HG02798 (cell line): ENCODE measurements around the gene QRFP.

Source experiments
- ATAC-seq: cut with Tn5 transposase; IDR thresholded peaks from one replicate; pipeline ENCODE4 v1.9.1; 2021; ENCODE audit warnings: mild to moderate bottlenecking; ENCODE audit not compliant: unreplicated experiment, poor library complexity

The QRFP gene

DNA sequence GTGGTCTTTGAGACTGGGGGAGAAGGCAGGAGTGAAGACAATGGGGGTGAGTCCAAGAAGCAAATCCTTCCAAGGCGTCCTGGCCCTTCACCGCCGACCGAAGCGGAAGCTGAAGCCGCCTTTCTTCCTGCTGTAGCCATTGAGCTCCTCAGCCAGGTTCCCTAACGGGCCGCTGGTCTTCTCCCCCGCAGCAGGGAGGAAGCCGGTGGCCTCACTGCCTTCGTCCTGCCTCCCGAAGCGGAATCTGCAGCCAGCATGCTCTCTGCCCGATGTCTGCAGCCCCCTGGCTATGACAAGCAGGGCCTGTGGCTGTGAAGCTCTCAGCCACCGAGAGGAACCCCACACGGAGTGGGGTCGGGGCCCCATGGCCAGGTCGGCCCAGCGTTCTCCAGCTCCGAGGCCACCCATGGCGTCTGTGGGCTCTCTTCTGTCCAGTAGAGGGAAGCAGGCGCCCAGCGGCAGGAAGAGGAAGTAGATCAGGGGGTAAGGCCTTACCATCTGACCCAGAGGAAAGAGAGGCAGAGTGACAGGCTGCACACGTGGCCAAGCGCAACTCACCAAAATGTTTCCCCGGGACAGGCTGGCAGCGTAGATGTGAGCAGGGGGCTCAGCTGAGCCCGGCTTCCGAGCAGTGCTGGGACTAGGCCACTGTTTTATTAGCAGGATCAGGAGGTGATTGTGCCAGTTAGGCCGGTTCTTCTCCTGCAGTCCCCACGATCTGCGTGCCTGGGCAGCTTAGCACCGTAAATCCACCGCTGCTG lies 3.1 kb downstream of the QRFP start:
- no peak for ATAC-seq

DNA sequence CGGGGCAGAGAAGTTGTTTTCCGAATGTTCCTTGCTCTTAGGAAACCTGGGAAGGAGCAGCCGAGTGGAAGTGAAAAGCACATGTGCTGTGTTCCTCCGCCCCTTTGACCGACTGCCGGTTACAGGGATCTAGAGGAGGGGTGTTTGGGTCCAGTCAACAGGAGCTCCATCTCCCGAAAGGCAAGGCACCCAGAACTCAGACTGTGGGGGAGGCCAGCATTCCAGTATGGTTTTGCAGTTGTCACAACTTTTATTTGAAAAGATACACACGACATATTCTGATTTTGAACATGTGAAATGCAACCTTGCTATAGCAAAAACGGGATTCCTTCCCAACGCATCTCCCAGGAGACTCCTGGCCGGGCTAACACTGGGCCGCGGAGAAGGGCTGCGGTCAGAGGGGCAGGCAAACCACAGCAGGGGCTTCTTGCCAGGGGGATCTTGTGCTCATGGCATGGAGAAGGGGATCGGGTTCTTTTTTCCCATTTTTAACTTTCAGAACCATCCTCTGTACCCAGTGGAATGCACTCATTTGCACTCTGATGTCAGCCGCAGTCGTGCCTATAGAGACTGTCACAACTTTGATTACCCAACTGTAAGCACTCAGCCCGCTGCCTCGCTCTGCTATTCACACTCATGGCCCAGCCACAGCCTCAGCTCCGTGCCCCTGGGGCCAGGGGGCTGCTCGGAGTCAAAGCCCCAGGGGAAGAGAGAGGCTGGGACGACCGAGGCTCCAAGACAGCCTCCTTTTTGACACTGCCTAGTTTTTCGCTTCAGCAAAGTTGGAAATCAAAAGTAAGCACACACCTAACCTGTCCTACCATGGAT lies 3.9 kb downstream of the QRFP start:
- no peak for ATAC-seq

DNA sequence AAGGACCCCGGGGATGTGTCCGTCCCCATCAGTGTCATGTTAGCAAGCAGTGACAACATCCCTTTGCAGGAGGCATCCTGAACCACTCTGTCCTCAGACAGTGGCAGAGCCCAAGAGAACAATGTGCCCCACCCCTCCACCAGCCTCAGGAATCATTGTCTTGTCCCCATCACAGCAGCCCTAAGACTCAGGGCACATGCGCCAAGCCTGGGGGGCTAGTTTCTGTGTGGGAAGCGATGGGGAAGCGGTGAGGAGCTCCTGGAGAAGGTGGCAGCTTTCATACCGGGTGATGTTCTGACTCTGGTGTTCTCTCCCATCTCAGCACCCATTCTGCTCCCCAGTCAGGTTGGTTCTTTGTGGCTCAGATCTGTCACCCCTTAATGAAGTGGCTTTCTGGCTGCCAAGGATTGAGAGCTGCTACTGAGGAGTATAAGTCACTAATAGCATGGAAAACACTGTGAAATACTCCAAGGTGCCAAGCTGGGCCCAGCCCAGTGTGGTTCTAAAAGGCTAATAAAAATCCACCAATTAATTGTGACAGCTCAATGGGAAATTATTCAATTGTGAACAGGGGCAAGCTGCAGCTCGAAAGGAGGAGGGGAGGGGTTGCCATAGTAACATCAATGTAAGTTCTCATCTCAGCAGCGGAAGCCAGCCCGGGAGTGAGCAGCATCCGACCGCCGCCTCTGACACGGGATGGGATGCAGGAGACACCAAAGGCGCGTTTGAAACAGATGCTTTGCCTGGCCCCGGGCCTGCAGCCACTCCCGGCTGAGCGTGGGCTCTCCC lies 4.7 kb downstream of the QRFP start:
- no peak for ATAC-seq

DNA sequence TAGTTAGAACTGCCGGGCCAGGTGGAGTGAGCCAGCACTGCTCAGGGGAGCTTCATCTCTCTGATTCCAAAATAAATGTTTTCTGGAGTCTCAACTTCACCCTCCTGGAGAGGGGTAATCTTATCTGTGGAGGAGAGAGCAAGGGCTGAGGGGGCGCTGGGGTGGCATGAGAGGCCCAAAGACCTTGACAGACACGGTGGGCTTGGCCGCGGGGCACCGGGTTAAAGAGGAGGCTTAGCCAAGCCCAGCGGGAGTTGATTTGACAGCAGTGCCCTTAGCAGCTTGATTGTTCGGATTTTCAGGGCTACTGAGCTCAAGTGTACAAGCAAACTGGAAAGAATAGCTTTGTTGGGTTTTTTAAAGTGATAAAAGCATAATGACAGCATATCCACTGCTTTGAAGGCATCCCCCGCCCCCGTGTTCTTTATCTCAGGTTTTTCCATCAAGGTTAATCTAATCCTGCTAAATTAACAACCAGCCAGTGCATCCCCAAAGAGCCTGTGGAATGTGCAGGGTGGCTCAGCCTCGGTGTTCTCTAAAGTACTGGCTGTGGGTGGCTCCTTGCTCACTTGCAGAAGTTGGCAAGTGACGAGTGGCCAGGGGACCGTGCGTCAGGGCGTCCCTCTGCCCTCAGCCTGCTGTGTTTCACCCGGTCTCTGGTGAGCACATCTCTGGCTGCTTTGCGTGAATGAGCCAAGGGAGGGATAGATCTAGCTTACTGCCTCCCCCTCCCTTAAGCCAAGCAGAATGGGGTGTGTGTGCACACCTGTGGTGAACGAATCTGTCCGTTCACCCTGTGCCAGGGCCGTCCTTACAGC lies 5.5 kb downstream of the QRFP start:
- ATAC-seq: no peak

DNA sequence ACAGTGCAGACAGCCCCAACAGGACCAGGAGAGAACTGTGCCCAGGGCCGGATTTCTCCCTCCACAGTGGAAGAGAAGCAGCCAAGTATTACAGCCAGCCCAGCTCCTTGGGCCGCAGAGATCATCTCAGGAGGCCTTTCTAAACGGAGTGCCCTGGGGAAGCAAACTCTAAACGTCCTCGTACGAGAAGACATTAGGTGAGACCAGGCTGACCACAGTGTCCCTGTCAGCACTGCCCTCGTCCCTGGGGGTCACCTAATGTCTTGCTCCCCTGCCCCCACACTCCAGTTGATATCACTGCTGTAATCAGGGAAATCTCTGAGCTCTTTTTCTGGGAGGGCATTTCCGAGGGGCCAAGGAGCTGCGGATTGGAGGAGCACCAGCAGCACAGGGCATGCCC lies 6.5 kb downstream of the QRFP start:
- no peak for ATAC-seq

DNA sequence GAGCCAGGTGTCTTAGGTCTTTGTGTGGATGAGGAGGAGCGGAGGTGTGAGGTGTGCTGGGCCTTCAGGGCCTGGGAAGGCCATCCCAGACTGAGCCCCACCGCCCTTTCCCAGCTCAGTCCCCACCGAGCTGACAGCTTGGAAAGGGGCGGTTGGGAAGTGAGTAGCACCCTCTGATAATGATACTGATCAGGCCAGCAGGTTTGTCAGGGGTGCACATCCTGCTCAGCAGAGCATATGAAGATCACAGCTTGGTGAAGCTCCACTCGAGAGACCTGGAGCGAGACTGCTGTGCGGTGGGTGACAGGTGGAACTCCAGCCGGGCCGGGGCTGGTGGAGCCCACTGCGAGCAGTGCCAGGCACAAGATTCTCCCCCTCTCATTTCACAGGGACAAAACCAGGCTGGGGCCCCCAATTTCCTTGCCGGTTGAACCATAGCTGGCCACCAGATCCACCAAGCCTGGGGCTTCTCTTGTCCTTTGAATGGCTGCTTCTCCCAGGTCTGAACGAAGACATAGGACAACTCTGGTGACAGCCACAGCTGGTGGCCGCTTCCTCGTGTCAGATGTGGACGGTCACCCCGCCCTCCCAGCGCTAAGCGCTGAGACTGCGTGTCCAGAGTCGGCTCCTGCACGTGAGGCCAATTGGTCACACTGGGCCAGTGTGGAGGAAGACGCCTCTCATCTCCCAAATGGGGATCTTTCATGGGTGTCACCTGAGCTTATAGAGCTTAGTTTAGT lies 8.3 kb downstream of the QRFP start:
- ATAC-seq: no peak

DNA sequence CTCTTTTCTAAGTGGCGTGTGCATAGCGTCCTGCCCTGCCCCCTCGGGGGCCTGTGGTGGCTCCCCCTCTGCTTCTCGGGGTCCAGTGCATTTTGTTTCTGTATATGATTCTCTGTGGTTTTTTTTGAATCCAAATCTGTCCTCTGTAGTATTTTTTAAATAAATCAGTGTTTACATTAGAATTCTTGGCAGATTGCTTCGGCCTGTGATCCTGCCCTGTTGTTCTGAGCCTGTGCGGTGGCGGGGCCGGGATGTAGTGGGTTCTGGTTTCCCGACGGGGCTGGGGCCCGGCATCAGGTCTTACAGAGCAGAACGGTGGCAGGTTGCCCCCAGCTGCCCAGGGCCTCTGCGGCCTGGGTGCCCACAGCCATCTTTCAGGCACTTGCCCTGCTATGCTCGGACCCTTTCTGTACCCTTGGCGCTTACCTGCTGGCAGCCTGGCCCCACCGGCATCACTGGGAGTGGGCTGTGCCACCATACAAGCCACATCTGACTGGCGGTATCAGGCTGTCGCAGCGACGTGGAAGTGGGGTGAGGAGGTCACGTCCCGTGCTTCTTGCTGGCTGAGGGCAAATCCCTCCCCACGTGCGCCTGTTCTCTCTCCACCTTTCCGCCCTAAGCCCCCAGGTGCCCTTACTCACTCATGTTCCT lies 9.0 kb downstream of the QRFP start:
- ATAC-seq: no peak

DNA sequence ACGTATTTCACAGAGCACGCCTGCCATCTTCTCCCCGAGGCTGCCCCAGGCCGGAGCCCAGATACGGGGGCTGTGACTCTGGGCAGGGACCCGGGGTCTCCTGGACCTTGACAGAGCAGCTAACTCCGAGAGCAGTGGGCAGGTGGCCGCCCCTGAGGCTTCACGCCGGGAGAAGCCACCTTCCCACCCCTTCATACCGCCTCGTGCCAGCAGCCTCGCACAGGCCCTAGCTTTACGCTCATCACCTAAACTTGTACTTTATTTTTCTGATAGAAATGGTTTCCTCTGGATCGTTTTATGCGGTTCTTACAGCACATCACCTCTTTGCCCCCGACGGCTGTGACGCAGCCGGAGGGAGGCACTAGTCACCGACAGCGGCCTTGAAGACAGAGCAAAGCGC lies 9.6 kb downstream of the QRFP start:
- no peak for ATAC-seq

DNA sequence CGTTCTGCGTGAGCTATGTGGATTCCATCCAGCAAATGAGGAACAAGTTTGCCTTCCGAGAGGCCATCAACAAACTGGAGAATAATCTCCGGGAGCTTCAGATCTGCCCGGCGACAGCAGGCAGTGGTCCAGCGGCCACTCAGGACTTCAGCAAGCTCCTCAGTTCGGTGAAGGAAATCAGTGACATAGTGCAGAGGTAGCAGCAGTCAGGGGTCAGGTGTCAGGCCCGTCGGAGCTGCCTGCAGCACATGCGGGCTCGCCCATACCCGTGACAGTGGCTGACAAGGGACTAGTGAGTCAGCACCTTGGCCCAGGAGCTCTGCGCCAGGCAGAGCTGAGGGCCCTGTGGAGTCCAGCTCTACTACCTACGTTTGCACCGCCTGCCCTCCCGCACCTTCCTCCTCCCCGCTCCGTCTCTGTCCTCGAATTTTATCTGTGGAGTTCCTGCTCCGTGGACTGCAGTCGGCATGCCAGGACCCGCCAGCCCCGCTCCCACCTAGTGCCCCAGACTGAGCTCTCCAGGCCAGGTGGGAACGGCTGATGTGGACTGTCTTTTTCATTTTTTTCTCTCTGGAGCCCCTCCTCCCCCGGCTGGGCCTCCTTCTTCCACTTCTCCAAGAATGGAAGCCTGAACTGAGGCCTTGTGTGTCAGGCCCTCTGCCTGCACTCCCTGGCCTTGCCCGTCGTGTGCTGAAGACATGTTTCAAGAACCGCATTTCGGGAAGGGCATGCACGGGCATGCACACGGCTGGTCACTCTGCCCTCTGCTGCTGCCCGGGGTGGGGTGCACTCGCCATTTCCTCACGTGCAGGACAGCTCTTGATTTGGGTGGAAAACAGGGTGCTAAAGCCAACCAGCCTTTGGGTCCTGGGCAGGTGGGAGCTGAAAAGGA lies 10.9 kb downstream of the QRFP start:
- no peak for ATAC-seq

DNA sequence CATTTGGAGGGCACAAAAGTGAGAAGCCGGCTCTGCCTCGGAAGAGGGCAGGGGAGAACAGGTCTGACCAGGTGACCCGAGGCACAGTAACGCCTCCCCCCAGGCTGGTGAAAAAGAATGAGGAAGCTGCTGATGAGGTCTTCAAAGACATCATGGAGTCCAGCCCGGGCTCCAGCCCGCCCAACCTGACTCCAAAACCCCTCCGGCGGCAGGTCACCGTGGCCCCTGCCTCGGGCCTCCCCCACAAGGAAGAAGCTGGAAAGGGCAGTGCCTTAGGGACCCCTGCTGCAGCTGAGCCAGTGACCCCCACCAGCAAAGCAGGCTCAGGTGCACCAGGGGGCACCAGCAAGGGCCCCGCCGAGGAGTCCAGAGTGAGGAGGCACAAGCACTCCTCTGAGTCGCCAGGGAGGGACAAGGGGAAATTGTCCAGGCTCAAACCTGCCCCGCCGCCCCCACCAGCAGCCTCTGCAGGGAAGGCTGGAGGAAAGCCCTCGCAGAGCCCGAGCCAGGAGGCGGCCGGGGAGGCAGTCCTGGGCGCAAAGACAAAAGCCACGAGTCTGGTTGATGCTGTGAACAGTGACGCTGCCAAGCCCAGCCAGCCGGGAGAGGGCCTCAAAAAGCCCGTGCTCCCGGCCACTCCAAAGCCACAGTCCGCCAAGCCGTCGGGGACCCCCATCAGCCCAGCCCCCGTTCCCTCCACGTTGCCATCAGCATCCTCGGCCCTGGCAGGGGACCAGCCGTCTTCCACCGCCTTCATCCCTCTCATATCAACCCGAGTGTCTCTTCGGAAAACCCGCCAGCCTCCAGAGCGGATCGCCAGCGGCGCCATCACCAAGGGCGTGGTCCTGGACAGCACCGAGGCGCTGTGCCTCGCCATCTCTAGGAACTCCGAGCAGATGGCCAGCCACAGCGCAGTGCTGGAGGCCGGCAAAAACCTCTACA lies 11.8 kb downstream of the QRFP start:
- no peak for ATAC-seq

DNA sequence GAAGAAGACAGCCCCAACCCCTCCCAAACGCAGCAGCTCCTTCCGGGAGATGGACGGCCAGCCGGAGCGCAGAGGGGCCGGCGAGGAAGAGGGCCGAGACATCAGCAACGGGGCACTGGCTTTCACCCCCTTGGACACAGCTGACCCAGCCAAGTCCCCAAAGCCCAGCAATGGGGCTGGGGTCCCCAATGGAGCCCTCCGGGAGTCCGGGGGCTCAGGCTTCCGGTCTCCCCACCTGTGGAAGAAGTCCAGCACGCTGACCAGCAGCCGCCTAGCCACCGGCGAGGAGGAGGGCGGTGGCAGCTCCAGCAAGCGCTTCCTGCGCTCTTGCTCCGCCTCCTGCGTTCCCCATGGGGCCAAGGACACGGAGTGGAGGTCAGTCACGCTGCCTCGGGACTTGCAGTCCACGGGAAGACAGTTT lies 12.5 kb downstream of the QRFP start:
- ATAC-seq: no peak

DNA sequence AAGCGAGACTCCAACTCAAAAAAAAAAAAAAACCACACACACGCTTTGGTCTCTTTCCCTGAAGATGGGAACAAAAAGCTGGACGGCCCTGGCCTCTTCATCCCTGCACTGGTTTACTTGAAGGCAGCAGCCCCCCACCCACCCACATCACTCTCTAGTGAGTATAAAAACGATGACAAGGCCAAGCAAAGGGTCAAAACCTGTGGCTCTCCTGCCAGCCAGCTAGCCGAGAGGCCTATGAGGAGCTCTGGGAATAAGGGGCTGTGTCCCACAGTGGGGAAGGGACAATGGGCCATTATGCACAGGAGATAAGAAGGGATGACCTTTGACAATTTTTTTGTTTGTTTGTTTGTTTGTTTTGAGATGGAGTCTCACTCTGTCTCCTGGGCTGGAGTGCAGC lies 13.1 kb downstream of the QRFP start:
- ATAC-seq: no peak

DNA sequence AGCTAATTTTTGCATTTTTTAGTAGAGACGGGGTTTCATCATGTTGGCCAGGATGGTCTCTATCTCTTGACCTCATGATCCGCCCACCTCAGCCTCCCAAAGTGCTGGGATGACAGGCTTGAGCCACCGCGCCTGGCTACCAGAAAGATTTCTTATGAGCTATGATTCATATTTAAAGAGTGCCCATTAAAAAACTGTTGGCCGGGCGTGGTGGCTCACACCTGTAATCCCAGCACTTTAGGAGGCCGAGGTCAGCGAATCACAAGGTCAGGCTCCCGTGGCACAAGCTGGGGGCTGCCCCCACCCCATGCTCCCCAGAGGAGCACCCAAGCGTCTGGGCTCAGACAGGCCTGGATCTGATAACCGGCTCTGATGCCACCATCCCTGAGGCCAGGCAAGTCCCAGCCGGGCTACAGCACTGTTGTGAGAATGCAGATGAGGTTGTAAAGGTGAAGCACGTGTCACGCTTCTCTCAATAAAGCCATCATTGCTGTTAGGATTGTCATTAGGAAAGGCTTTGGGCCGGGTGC lies 13.9 kb downstream of the QRFP start:
- no peak for ATAC-seq

DNA sequence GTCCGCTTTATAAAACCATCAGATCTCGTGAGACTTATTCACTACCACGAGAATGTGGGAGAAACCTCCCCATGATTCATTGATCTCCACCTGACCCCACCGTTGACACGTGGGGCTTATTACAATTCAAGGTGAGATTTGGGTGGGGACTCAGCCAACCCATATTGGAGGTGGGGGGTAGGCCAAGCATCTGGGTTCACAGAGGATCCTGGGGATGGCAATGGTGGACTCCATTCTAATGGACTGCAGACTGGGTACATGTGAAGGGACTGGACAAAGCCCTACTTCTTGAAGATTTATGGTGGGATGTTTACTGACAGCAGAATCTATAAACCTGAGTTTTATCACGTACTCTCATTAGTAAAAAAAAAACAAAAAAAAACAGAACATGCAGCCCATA lies 15.1 kb downstream of the QRFP start:
- no peak for ATAC-seq

DNA sequence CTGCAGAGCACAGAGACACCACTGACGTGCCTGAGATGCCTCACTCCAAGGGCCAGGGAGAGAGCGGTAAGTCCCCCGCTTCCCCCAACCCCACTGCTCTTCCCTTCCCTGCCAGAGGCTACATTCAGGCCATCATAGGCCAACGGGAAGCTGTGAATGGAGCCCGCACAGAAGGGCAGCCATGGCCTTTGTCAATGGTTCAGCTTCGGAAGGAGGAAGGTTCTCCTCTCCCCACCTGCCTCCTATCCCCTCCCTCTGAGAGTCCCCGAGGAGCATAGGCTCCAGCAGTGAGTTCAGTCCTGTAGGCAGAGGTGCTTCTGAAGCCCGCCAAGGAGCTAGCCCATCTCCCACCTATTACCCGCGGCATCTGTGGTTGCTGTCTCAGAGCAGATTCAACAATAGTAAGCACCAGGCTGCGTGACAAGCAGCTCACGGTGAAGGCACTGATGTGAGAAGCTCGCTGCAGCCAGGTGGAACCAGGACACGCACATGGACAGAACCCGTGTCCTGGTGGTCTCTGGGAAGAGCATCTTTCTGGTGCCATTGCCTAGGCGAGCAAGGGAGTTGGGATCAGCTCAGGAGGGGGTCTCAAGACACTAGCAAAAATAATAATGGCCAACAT lies 15.9 kb downstream of the QRFP start:
- ATAC-seq: no peak

DNA sequence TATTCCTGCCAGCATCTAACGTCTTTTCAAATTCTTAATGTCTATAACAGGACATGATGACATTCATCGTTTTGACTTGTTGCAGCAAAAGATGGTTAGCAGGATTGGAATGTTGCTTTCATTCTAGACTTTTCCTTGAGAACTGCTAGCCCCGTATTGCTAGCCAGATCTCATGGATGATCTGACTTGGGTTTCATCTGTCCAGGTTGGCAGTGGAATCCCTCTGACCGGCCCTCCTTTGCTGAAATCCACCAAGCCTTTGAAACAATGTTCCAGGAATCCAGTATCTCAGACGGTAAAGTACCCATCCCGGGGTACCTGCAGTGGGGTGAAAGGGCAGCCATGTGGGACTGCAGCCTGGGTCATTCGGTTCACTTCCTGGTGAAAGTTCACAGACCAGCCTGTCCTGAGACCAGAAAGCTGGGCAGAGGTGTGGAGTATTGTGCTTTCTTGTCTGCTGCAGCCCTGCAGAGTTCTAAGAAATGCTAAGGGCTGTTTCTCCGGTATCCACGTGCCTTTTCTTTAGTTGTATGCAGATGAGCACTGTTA lies 16.7 kb downstream of the QRFP start:
- ATAC-seq: no peak
